ENCODE data around the gene ZDHHC11B. TPM values are rescaled to one million over a fixed set of nuclear protein-coding genes. Genes with fewer than 3 reads are reported as not detected.

ZDHHC11B gene
- total and polyA plus RNA-seq, 2 of the 13 experiments (the other 11 are each of a cell fraction or from before 2014, with no cell fraction given): 0.11 to 0.12 TPM

- no peak for TF ChIP-seq FOXM1 (CRISPR knock-in tag; IDR thresholded peaks at IDR 0.05)
- TF ChIP-seq ZNF276 (CRISPR knock-in tag; IDR thresholded peaks at IDR 0.05; ENCODE audit: low read depth): no peak
- no peak for TF ChIP-seq TAF1 (CRISPR knock-in tag; IDR thresholded peaks at IDR 0.05)
- no peak for TF ChIP-seq CBFB (CRISPR knock-in tag; IDR thresholded peaks at IDR 0.05)
- TF ChIP-seq MAX (IDR thresholded peaks at IDR 0.05): no peak
- TF ChIP-seq RORA (CRISPR knock-in tag; IDR thresholded peaks at IDR 0.05): no peak
These were observed 20.3 kb downstream of the ZDHHC11B start (continued) for GRCh38 chr5:763998-764781.

GRCh38 chr5:763397-763796 lies 21.1 kb downstream of the ZDHHC11B start:
- no TSS peak for BruUV-seq (replicated peaks)
- TF ChIP-seq ZNF33A (CRISPR knock-in tag; IDR thresholded peaks at IDR 0.05; ENCODE audit: borderline replicate concordance): no peak
- TF ChIP-seq AKNA (CRISPR knock-in tag; IDR thresholded peaks at IDR 0.05; ENCODE audit: borderline replicate concordance): no peak
- TF ChIP-seq YEATS4 (CRISPR knock-in tag; IDR thresholded peaks at IDR 0.05; ENCODE audit: borderline replicate concordance): no peak
- no peak for TF ChIP-seq ZNF644 (CRISPR knock-in tag; IDR thresholded peaks at IDR 0.05; ENCODE audit: low read depth)
- no peak for TF ChIP-seq ZNF570 (CRISPR knock-in tag; IDR thresholded peaks at IDR 0.05; ENCODE audit: borderline replicate concordance)
- TF ChIP-seq BCLAF1 (IDR thresholded peaks at IDR 0.05): no peak
- TF ChIP-seq MIER2 (CRISPR knock-in tag; IDR thresholded peaks at IDR 0.05): no peak
- TF ChIP-seq ZNF251 (CRISPR knock-in tag; IDR thresholded peaks at IDR 0.05): no peak

More at GRCh38 chr5:763397-763796, 21.1 kb downstream of the ZDHHC11B start:
- H3K79me2 ChIP-seq (ENCODE audit: insufficient read depth, low read length): no peaks in the 10 kb centered on the region
- WGBS (ENCODE audit: low lambda C conversion rate): 8% methylated on average over 5 of the region's 5 CpGs
- ChIA-PET POLR2A (no interaction called here), CTCF (ENCODE audit: low intra/inter-chr PET ratio, low total read pairs) (no interaction called here)
- H3K4me2 ChIP-seq (ENCODE audit: low read depth, low read length): no peak overlapping the region
- no peak overlapping the region for H3K4me3 ChIP-seq (replicated peaks in 1 of 3; ENCODE audit: insufficient read depth in 1 of 3, low read depth in 2 of 3, low read length in 3 of 3)
- no peaks in the 10 kb centered on the region for H4K20me1 ChIP-seq (ENCODE audit: insufficient read depth, low read length)
- H2AFZ ChIP-seq (ENCODE audit: low read length): no peak overlapping the region
- in situ Hi-C loops (cut with HindIII; ENCODE audit: extremely low pct_ligation_motif_present, low pct_unique_long_range_greater_than_20kb) (no loop called here), intact Hi-C loops (cut with micrococcal nuclease; ENCODE audit: unreplicated experiment) (no loop called here)
- peaks cover 22% of the 10 kb centered on the region for H3K4me1 ChIP-seq (ENCODE audit: insufficient read depth, low read length)
- no peak overlapping the region for H3K27ac ChIP-seq (ENCODE audit: extremely low read length, insufficient read depth, low read length)
- DNase-seq (ENCODE audit: low spot score) (no peak), FAIRE-seq (no peak), ATAC-seq (no peak)
- no peaks in the 10 kb centered on the region for H3K36me3 ChIP-seq (replicated peaks in 1 of 2; ENCODE audit: control insufficient read depth in 1 of 2, insufficient read depth in 2 of 2, low read length in 2 of 2)
- H3K9ac ChIP-seq (ENCODE audit: insufficient read depth, low read depth, low read length): no peak overlapping the region
- H3K27me3 ChIP-seq (ENCODE audit: control insufficient read depth in 1 of 2, insufficient read depth in 2 of 2, low read length in 2 of 2): peaks cover 1 to 47% of the 10 kb centered on the region in 2 experiments
- no peaks in the 10 kb centered on the region for H3K9me3 ChIP-seq (ENCODE audit: low read length)
